Stimulated activated CD4-positive, alpha-beta T cell treated with anti-CD3 and anti-CD28 coated beads, Interleukin-4, amount 100 ng/mL, for 24 hours (primary cell): ENCODE measurements around the gene SLC49A4.

ENCODE experiments used
- DNase-seq: peaks from one replicate; pipeline ENCODE4 v3.0.0-alpha.2; 2020

Gene SLC49A4

DNA sequence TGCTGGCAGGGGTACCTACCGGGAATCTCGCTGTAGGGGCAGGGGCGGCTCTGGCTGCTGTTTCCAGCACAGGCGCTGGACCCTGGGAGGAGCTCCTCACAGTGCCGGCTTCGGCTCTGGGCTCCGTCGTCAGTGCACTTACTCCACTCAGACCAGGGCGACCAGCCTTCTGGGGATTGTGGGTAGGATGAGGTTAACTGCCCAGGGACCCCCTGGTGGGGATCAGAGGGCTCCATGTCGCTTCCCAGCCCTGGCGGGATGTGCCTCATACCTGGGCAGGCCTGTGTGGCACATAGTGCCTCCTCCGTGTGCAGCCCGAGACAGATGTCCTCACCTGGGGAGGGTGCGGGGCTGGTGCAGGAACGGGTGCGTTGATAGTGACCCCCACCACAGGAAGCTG is 117.0 kb downstream of the SLC49A4 start:
- no peak for DNase-seq

DNA sequence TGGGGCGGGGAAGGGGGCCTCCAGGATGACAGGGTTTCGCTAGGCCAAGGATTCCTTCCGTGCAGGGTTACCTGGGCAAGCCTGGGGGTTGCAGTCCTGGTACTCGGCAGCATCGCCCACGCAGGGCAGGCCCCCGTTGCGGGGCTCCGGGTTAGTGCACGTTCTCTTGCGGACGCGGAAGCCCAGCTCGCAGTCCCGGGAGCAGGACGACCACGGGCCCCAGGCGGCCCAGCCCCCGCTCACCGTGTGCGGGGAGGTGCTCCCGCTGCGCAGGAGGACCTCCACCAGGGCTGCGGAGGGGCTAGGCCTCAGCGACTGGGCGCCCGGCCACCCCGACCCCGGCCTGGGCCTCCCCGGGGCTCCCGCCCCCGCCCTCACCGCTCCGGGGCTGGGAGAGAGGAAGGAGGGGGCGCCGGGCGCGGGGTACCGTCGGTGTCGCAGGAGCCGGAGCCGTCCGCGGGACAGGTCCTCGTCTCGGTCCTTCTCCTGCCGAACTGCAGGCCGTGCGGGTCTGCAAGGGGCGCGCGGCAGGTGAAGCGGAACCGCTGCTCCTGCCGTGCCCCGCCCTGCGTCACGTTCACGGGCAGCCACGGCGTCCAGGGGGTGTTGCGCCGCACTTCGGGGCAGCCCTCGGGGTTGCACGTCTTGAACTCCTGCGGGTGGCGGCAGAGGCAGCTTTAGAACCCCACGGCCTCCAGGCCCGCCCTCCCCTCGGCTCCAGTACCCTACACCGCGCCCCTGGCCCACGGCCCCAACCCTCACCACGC is 118.1 kb downstream of the SLC49A4 start:
- DNase-seq: no peak

DNA sequence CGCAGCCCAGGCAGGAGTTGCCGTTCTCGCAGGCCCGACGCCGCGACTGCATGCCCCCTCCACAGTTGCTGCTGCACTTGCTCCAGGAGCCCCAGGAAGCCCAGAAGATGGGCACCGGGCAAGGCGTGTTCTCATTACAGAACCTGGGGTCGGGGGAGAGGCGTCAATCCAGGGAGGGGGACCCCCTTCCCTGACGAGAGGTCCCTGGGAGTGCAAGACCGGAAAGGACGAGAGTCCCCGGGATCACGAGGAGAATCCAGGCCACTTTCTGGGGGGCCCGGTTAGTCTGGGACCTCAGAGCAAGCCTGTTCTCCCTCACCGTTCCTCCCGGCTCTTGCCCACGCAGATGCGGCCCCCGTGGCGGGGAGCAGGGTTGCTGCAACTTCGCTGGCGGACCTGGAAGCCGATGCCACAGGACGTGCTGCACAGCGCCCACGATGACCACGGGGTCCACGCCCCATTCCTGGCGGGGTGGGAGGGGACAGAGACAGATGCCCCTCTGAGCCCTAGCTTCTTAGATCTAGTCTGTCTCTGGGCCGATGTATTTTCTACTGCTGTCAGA is 118.8 kb downstream of the SLC49A4 start:
- no peak for DNase-seq

DNA sequence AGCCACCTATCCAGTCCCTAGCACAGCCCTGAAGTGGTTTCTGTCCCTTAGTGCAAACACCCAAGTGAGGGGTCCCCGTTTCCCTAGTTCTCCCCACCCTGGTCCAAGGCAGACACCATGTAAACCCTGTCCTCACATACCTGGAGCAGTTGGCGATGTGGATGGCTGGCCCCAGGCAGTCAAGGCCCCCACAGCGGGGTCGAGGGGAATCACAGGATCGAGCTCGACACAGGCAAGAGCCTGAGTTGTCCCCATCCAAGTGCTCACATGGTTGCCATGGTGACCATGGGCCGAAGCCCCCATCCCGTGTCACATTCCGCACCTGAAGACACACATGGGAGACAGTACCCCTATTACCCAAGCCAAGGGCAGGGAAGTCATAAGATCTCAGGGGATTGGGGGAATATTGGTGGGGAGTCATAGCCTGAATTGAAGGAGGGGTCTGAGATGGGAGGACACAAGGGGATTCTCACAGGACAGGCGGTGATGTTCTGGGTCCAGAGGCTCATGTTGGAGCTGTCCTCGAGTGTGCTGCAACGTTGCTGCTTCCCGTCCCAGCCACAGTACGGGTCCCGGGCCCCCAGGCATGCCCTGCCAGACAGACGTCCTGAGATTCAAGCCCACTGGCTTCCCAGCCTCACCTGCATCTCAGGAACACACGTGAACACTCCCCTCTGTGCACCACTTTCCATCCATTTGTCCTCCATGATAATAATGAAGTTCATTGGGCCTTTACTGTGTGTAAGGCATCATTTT is 120.6 kb downstream of the SLC49A4 start:
- no peak for DNase-seq

DNA sequence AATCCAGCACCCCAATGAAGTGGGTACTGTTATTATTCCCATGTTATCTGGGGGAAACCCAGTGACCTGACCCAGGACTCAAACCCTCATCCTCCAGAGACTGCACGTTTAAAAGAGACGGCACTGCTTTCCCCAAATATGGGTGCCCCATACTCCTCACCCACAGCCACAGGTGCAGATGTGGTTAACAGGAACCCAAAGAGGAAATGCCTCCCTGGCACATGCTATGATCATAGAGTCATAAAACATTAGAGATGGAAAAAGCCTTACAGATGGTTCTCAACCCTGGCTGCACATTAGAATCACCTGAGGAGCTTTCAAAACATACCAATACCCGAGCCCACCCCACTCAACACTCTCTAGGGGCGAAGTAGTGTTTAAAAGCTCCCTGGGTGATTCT is 121.2 kb downstream of the SLC49A4 start:
- no peak for DNase-seq

DNA sequence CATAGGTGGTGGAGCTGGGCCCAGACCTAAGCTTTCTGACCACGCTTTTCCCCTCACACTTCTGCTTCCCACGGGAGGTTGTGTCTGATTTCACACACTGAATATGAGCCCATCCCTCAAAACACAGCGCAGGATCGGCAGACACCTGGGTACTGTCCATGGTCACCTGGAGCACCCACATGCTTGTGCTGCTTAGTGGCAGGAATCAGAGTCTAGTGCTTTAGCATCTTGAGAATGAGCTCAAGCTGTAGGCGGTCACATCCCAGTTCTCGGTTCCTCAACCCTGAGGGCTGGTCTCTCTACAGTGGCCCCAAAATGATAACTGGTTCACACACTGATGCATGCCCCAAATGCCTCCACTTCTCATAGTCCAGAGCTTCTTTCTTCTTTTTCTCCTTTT is 121.7 kb downstream of the SLC49A4 start:
- DNase-seq: no peak

DNA sequence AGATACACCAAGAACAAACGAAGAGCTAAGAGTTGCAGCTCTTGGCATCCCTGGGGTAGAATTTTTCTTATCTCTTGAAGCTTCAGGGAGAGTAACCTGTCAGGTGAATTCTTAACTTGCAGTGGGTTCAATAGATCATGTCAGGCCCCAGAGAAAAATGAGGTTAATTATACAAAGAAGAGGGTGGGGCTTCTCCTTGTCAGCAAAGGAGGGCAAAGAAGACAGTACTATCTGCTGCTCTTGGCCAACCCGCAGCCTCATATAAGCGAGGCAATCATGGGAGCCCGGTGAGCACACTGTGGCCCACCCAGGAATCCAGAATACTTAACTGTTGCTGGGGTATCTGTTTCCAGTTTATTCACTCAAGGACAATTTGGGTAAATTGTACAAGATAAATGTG is 122.5 kb downstream of the SLC49A4 start:
- DNase-seq: no peak

DNA sequence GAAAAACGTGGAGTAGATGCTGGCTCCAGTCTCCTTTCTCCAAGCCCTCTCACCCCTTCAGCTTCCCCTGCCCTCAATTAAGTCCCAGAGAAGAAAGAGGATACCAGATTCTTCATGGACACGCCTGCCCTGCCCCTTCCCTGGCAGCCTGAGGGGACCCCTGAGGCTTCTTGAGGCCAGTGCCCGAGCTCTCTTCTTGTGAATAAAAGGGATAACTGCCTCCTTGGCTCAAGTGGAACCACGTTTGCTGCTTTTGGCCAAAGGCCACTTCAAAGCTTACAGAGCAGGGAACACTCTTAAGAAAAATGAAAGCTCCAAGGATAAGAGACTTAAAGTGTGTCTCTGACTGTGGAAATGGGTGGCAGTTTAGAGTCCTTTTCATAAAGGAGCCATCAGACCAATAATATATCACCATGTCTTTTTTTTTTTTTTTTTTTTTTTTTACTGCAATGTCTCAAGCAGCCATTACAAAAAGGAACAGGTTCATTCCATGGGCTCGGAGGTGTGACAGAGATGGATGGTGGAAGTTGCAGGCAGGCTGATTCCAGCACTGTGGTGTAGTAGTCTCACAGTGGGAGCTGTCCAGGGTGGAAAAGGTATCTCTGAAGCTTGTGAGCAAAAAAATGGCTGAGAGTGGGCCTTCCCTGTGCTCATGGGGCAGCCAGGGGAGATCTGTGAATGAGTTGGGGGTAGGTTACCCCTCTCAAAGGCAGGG is 123.9 kb downstream of the SLC49A4 start:
- DNase-seq: no peak

DNA sequence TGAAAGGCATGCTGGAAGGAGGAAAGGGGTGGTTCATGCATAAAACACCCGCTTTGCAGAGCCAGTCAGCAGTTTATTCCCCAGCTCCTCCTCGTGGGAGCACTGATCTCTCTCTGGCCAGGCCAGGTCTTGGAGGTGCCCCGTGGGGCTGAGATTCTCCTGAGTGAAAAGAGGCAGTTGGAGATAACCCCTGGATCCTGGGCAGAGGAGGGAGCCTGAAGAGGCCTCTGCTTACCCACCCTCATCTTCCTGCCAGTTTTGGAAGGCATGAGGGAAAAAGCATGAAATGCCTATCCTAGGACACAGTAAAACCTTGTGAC is 124.4 kb downstream of the SLC49A4 start:
- no peak for DNase-seq

DNA sequence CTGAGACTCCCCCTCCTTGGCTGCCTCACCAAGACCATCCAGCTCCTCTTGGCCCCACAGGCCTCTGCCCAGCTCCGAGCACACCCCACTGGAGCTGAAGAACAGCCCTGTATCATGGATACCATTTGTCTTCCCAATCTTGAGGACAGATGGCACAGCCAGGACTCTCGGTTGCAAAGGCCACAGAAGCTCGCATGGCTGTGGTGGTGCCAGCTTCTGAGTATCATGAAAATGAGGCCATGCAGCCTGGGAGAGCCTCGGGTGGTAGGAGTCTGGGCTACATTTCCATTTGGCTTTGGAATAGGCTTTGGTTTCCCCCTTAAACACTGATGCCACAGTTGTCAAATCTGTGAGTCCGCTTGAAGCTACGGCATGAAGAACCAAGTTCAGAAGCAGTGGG is 126.1 kb downstream of the SLC49A4 start:
- DNase-seq: no peak

DNA sequence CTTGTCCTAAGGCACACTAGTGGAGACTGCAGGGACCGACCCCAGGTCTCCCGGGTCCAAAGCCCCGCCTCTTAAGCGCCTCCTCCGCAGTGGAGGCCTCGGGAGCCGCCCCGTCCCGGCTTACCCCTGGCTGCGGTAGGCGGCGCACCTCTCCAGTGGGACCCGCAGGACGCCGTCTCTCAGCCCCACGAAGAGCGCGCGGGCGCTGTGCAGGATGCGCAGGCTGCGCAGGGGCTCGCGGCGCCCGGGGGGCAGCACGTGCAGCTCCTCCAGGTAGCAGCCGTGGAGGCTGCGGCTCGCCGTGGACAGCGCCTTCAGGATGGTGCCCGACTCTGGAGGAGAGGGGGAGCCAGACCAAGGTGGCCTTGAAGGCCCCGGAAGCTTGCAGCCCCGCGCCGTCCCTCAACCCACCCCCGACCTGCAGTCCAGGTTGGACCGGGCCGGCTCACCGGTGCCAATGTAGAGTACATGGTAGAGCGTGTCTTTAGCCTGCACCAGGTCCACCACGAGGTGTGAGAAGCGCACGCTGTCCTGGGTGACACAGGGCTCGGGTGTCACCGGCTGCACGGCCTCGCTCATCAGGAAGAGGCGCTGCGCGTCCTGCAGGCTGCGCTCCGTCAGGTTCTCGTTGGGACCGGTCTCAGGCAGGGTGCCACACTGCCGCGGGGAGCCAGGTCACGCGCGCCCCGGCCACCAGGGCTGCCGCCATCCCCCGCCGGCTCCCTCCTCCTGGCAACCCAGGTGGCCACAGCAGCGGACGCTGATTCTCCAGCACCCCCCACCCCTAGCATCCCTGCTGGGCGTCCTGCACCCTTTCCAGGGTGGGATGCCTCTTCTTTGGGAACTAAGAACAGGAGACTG is 127.2 kb downstream of the SLC49A4 start:
- no peak for DNase-seq

DNA sequence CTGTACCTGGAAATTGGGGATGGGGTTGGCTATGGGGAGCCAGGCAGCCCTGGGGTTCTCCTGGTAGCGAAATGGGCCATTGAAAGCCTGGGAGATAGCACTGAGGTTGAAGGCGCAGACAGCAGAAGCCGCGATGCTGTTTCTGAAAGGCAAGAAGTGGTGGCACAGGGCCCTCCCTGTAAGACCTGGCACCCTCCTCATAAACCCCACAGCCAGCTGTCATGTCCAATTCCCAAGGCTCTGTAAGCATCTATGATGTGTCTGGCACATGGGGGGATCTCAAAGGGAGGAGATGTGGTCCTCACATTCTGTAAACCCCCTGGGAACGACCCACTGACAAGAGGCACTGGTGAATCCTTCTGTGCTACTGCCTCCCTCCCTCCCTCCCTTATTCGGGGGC is 128.7 kb downstream of the SLC49A4 start:
- no peak for DNase-seq

DNA sequence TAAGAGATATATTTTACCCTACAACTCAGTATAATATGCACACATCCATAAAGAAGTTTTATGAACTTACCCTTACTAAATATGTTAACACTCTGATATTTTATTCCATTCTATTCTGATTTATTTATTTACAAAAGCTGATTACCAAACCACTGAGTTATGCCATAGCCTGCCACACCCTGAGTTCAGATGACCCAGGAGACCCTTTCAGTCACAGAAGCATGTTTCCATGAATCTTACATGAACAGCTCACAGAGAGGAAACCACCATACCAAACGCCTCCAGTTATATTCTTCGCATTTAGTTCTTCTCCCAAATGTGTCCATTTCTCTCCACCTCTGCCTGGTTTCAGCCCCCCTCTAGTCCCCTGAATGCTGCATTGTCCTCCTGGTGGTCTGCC is 129.2 kb downstream of the SLC49A4 start:
- no peak for DNase-seq

DNA sequence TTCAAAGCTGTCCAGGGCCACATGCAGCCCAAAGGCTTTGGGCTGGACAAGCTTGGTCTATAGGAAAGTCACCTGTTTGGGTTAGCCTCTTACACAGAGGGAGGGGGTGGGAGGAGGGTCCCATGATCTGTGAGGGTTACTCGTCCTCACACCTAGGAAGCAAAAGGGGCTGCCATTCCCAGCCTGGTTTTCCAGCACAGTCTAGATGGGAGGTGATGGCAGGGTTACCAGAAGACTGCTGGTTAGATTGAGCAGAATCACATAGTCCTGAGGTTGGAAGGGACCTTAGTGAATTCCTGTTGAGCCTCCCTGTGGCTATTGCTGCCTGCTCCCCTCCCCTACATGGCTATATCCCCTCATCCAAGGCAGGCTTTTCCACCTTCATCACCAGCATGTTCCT is 130.9 kb downstream of the SLC49A4 start:
- DNase-seq: no peak

DNA sequence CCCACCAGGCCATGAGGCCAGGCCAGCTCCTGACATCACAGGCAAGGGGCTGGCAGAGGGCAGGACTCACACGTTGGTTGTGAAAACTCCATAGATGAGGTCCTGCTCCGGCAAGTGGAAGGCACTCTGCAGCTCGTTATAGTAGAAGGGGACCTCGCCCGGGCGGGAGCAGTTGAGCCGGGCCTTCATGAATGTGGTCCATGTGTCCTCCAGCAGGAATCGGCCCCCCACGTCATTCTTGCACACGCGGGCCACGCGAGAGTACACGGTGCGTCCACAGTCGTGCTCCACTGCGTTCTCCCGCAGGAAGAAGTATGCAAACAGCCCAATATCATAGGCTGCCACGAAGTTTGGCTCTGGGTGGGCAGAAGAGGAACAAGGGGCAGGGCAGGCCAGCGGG is 131.5 kb downstream of the SLC49A4 start:
- no peak for DNase-seq

DNA sequence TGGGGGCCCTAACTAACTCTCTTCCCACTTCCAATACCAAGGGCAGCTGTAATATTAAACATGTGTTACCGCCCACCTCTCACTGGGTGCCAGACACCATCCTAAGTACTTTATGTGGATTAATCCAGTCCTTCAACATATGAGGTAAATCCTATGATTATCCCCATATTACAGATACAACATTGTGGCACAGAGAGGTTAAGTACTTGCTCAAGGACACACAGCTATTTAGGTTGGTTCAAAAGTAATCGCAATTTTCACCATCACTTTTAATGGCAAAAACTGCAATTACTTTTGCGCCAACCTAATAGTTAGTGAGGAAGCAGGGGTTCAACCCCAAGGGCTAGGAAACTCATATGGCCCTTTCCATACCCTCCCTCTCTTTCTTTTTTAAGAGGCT is 131.9 kb downstream of the SLC49A4 start:
- no peak for DNase-seq

DNA sequence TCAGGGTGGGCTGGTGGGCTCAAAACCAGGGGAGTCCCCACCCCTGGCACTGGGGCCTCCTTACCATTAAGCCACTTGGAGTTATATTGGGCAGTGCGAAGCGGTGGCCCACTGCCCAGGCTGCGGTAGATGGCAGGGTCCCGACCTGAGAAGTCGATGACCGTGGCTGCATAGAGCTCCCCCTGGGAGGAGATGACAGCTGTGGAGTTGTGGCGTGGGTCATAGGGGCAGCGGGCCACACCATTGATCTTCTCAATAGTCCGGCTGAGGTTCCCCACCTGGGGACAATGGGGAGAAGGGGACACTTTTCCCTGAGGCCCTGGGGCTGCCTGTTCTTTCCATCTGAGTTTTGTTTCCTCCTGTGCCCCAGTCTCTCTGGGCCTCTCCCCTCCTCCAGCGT is 132.9 kb downstream of the SLC49A4 start:
- DNase-seq: no peak

DNA sequence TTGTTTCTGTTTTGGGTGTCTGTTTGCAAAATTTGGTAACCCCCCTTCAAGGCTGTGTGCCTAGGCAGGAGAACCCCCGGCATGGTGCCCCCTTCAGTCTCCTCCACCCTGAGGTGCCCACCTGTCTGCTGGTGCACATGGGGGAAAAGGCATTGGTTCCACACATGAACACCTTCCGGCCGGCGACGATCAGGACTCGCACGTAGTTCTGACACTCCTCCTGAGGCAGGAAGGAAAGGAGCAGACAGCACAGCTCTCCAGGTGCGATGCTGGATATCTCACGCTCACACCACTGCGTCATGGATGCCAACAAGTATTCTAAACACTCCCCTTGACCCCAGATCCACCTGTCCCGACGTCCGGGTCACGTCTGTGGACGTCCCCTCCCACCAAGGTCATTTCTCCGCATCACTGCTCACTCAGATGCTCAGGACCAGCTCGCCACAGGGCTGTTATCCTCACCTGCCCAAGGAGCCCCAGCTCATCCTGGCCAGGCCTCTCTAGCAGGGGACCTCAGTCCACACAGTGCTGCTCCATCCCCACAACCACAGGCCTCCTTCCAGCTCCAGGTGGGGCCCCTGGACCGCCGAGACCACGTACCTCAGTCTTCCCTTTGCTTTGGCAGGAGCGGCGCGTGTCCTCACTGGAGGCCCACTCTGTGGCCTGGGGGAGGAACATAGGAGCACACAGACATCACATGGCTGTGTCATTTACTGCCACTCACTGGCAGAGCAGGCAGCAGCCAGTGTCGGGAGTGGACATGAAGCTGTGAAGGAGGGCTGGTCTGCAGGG is 133.7 kb downstream of the SLC49A4 start:
- DNase-seq: no peak

DNA sequence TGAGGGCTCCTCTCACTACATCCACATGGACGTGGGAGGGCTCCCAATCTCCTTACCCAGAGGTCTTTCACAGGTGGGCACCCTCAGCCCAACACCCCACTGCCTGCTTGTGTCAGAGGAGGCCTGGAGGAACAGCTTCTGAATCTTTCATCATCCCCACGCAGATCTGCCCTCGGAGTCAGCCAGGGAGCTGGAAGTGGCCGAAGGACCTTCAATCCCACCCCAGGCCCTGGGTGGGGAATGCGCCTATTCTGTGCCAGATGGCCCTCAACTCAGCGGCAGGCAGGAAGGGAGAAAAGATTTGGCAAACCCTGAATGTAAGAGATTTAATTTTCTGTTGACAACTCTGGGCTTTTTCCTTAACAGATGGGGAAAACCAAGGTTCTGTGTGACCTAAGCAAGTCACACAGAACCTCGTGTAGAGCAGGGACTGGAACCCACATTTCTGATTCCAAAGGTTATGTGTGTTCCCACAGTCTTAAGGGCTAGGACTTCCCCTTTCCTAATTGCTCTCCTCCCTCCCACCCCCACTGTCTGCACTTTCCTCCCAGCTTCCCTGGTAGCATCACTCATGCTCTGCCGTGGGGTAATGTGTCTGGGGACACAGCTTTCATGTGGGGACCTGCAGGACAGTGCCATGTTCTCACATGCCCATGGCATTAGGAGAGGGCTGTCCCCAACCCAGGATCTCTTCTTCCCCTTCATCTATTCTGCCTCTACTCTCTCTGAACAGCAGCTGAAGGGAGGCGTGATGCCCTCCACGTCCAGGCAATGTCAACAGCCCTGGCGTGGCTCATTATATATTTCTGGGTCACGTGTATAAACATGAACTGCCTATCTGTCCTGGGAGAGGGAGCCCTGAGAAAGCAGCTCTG is 134.6 kb downstream of the SLC49A4 start:
- DNase-seq: no peak

DNA sequence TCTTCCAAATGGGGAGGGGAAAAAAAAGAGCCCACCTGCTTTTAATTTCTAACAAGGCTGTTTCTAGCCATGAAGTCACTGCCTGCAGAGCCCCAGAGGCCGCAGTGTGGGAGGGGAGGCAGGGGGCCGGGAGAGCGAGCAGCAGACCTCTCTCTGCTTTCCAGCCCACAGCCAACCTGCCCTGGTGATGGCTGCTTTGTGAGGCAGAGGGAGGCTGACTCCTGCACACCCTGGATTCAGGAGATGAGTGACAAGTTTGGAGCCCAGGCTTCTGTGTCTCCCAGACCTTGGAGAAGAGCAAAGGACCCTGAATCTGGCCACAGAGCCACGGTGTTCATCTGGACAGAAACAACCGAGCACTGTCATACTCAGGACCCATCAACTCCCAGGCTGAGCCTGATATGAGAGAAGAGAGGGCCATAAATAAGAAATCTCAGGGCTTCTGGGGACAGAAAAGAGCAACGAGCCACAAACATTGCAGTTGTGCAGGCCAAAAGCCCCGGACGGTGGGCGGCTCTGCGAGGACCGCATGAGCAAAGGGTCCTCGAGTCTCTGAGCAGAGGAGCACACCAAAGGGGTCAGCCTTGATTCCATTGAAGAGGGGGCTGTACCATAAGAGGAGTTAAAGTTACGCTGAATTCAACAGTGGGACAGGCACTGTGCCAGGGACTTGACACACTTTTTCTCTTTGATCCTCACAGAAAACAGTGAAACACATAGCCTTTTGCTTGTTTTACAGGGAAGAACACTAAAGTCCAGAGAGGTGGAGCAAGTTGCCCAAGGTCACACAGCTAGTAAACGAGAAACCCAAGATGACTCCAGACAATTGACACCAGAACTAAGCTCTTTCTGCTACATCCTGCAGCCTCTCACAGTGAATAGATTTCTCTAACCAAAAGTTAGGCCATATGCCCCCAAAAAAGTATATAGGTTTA is 135.5 kb downstream of the SLC49A4 start:
- no peak for DNase-seq
